Karpas-422 (cell line): ENCODE data around the gene PRMT1. TPM values are rescaled to one million over a fixed set of nuclear protein-coding genes. Genes with fewer than 3 reads are reported as not detected.

Experiments used
- DNase-seq: peaks from one replicate; pipeline ENCODE4 v3.0.0-alpha.2; 2015
- H2AFZ ChIP-seq: fragments of 200-600 bp; sonication (generic); 2 replicates; pipeline ENCODE4 v1.6.1; 2014; ENCODE audit warnings: antibody characterized with exemption, low read length, mixed read lengths
- H3K27ac ChIP-seq: fragments of 200-600 bp; sonication (generic); 2 replicates; pipeline ENCODE4 v1.5.1; 2014; ENCODE audit warnings: mild to moderate bottlenecking, low read length, moderate library complexity
- H3K27me3 ChIP-seq: fragments of 200-600 bp; sonication (generic); 2 replicates; pipeline ENCODE4 v1.6.1; 2014; ENCODE audit warnings: low read length, mixed read lengths
- H3K36me3 ChIP-seq: fragments of 200-600 bp; sonication (generic); 2 replicates; pipeline ENCODE4 v1.6.1; 2014; ENCODE audit warnings: low read length, mixed read lengths; ENCODE audit not compliant: insufficient read depth
- H3K4me1 ChIP-seq: fragments of 200-600 bp; sonication (generic); 2 replicates; pipeline ENCODE4 v1.6.1; 2014; ENCODE audit warnings: mild to moderate bottlenecking, low read length, mixed read lengths
- H3K4me2 ChIP-seq: fragments of 200-600 bp; sonication (generic); 2 replicates; pipeline ENCODE4 v1.6.1; 2014; ENCODE audit warnings: low read length, low read depth, mild to moderate bottlenecking; ENCODE audit not compliant: poor library complexity, severe bottlenecking
- H3K4me3 ChIP-seq: fragments of 200-600 bp; sonication (generic); 2 replicates; pipeline ENCODE4 v1.5.1; 2014; ENCODE audit warnings: mild to moderate bottlenecking, antibody characterized with exemption, low read length, mixed read lengths
- H3K79me2 ChIP-seq: fragments of 200-600 bp; sonication (generic); 2 replicates; pipeline ENCODE4 v1.6.1; 2014; ENCODE audit warnings: mild to moderate bottlenecking, low read length, mixed read lengths
- H3K9ac ChIP-seq: fragments of 200-600 bp; sonication (generic); 2 replicates; pipeline ENCODE4 v1.6.0; 2014; ENCODE audit warnings: low read length
- H3K9me2 ChIP-seq: fragments of 200-600 bp; sonication (generic), shearing (Covaris generic); replicated peaks from 2 replicates; pipeline ENCODE4 v1.6.0; 2014; ENCODE audit warnings: mild to moderate bottlenecking, low read length, moderate library complexity; ENCODE audit not compliant: insufficient read depth
- H3K9me3 ChIP-seq: fragments of 300-700, 200-600 bp; sonication (generic); 2 replicates; pipeline ENCODE4 v1.6.1; 2014; ENCODE audit warnings: low read length, mixed read lengths
- H4K20me1 ChIP-seq: fragments of 200-600 bp; sonication (generic); 2 replicates; pipeline ENCODE4 v1.6.1; 2014; ENCODE audit warnings: mild to moderate bottlenecking, antibody characterized with exemption, low read length, low read depth; ENCODE audit not compliant: insufficient read depth
- total RNA-seq: library from RNA; depleted of rRNA; stranded (reverse); fragments of >200 nt; shearing (Covaris generic); gene quantifications from 2 replicates; pipeline ENCODE4 v1.2.3, GENCODE V29; 2014; ENCODE audit warnings: low replicate concordance

The PRMT1 gene
- total RNA-seq, 1 experiment from 2014 or later = 293 TPM

- Histone ChIP-seq H3K27me3 (no peaks in the 10 kb centered on the region), H3K4me2 (no peak overlapping the region), H3K27ac (no peak overlapping the region), H3K9me3 (no peaks in the 10 kb centered on the region), H3K9ac (no peak overlapping the region), H3K4me3 (no peak overlapping the region), H3K4me1 (peaks cover 12% of the 10 kb centered on the region), H3K9me2 (no peaks in the 10 kb centered on the region), H2AFZ (no peak overlapping the region), H3K79me2 (peaks cover 30% of the 10 kb centered on the region), H3K36me3 (peaks cover 28% of the 10 kb centered on the region; the same call in 1 of the 2 replicates), H4K20me1 (peaks cover 21% of the 10 kb centered on the region)
- no peak for DNase-seq
Observed at GRCh38 chr19:49660338-49660961, 16.6 kb upstream of the PRMT1 start.

- Histone ChIP-seq H3K4me2 (no peak overlapping the region), H3K36me3 (peaks cover 28% of the 10 kb centered on the region; the same call in 1 of the 2 replicates), H3K9me2 (no peaks in the 10 kb centered on the region), H4K20me1 (peaks cover 21% of the 10 kb centered on the region), H3K4me3 (no peak overlapping the region), H3K9me3 (no peaks in the 10 kb centered on the region), H3K79me2 (peaks cover 42% of the 10 kb centered on the region), H3K9ac (no peak overlapping the region), H3K27me3 (no peaks in the 10 kb centered on the region), H3K27ac (no peak overlapping the region), H3K4me1 (peaks cover 17% of the 10 kb centered on the region), H2AFZ (no peak overlapping the region)
- no peak for DNase-seq
Observed at GRCh38 chr19:49662011-49662410, 15.1 kb upstream of the PRMT1 start.

GRCh38 chr19:49663224-49663623 is 13.8 kb upstream of the PRMT1 start:
- Histone ChIP-seq H3K36me3 (peaks cover 28% of the 10 kb centered on the region; the same call in 1 of the 2 replicates), H4K20me1 (peaks cover 21% of the 10 kb centered on the region), H3K4me1 (peaks cover 25% of the 10 kb centered on the region), H3K4me2 (peak overlapping the region; percentile 91), H3K27me3 (no peaks in the 10 kb centered on the region), H3K9me3 (no peaks in the 10 kb centered on the region), H3K79me2 (peaks cover 51% of the 10 kb centered on the region), H2AFZ (no peak overlapping the region), H3K27ac (no peak overlapping the region), H3K9ac (no peak overlapping the region), H3K9me2 (no peaks in the 10 kb centered on the region), H3K4me3 (peak overlapping the region; percentile 75; the same call in 1 of the 2 replicates)
- DNase-seq = no peak

- Histone ChIP-seq H3K9me2 (no peaks in the 10 kb centered on the region), H3K4me3 (peak overlapping the region; percentile 75), H3K79me2 (peaks cover 51% of the 10 kb centered on the region), H3K36me3 (peaks cover 22% of the 10 kb centered on the region; the same call in 1 of the 2 replicates), H3K9ac (peak overlapping the region; percentile 85), H3K4me1 (peaks cover 25% of the 10 kb centered on the region), H4K20me1 (peaks cover 15% of the 10 kb centered on the region), H3K9me3 (no peaks in the 10 kb centered on the region), H2AFZ (no peak overlapping the region), H3K4me2 (peak overlapping the region; percentile 91), H3K27ac (peak overlapping the region; percentile 87), H3K27me3 (no peaks in the 10 kb centered on the region)
- DNase-seq = peak; percentile 95
Observed at GRCh38 chr19:49664171-49665035, 12.7 kb upstream of the PRMT1 start.

- peak overlapping the region; percentile 75 for H3K4me3 ChIP-seq
- H3K4me2 ChIP-seq = peak overlapping the region; percentile 91
- H3K9me3 ChIP-seq = no peaks in the 10 kb centered on the region
- no peak overlapping the region for H2AFZ ChIP-seq
- peaks cover 25% of the 10 kb centered on the region for H3K4me1 ChIP-seq
- peaks cover 17% of the 10 kb centered on the region; the same call in 1 of the 2 replicates for H3K36me3 ChIP-seq
- H4K20me1 ChIP-seq = peaks cover 11% of the 10 kb centered on the region; the same call in 1 of the 2 replicates
- no peaks in the 10 kb centered on the region for H3K27me3 ChIP-seq
- H3K9me2 ChIP-seq = no peaks in the 10 kb centered on the region
- H3K79me2 ChIP-seq = peaks cover 51% of the 10 kb centered on the region
- H3K27ac ChIP-seq = peak overlapping the region; percentile 87
- DNase-seq = no peak
- peak overlapping the region; percentile 85 for H3K9ac ChIP-seq
Observed at GRCh38 chr19:49665036-49665350, 12.1 kb upstream of the PRMT1 start.

- peak within 1 kb of the TSS; percentile 3; the same call in 1 of the 2 replicates for H2AFZ ChIP-seq
- peak within 1 kb of the TSS; percentile 87 for H3K27ac ChIP-seq
- H3K4me3 ChIP-seq = peak within 1 kb of the TSS; percentile 75
- peak; percentile 100 for DNase-seq
- H3K9me2 ChIP-seq = no peaks in the 10 kb centered on the region
- no peaks in the 10 kb centered on the region for H3K9me3 ChIP-seq
- peaks cover 15% of the 10 kb centered on the region; the same call in 1 of the 2 replicates for H3K36me3 ChIP-seq
- H3K9ac ChIP-seq = peak within 1 kb of the TSS; percentile 85
- peaks cover 25% of the 10 kb centered on the region for H3K4me1 ChIP-seq
- H4K20me1 ChIP-seq = peaks cover 6% of the 10 kb centered on the region; the same call in 1 of the 2 replicates
- H3K79me2 ChIP-seq = peaks cover 51% of the 10 kb centered on the region
- H3K4me2 ChIP-seq = peak within 1 kb of the TSS; percentile 91
- H3K27me3 ChIP-seq = no peaks in the 10 kb centered on the region
Observed at GRCh38 chr19:49665351-49666119, 11.5 kb upstream of the PRMT1 start, which contains the start of the genes BCL2L12 and IRF3. Gene BCL2L12 (plus strand): TSS chr19:49665933. CDS start chr19:49666693, 760 bp downstream. Gene IRF3 (minus strand): TSS chr19:49665857. CDS start chr19:49664838, 1,019 bp downstream.

GRCh38 chr19:49666120-49666444 is 11.0 kb upstream of the PRMT1 start:
- H4K20me1 ChIP-seq = peaks cover 5% of the 10 kb centered on the region; the same call in 1 of the 2 replicates
- H3K27ac ChIP-seq = peak overlapping the region; percentile 87
- no peak for DNase-seq
- peak overlapping the region; percentile 91 for H3K4me2 ChIP-seq
- no peaks in the 10 kb centered on the region for H3K9me3 ChIP-seq
- no peak overlapping the region for H2AFZ ChIP-seq
- peak overlapping the region; percentile 85 for H3K9ac ChIP-seq
- no peaks in the 10 kb centered on the region for H3K9me2 ChIP-seq
- peaks cover 51% of the 10 kb centered on the region for H3K79me2 ChIP-seq
- H3K4me1 ChIP-seq = peaks cover 25% of the 10 kb centered on the region
- no peaks in the 10 kb centered on the region for H3K27me3 ChIP-seq
- H3K4me3 ChIP-seq = peak overlapping the region; percentile 75
- peaks cover 15% of the 10 kb centered on the region; the same call in 1 of the 2 replicates for H3K36me3 ChIP-seq
